ENCODE data around the gene NINJ1. TPM values are rescaled to one million over a fixed set of nuclear protein-coding genes. Genes with fewer than 3 reads are reported as not detected.

Gene NINJ1
- total and polyA plus RNA-seq, 2 of the 13 experiments (the other 11 are each of a cell fraction or from before 2014, with no cell fraction given), result 81.2 to 92.1 TPM

DNA sequence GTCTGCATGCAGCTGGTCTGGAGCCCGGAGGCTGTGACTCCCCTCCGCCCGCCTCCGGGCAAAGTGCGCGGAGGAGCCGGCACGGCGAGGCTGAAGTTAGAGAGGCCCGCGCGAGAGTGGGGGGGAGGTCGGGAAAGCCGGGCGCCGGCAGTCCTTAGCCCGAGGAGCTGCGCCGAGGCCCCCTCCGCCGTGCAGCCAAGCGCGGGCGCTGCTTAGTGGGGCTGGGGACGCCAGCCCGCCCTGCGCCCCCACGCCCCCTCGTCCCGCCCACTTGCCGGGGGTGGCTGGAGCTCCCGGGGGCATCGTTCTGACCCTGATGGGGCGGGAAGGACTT is 403 bp downstream of the NINJ1 start (continued):
- TF ChIP-seq XBP1 (CRISPR knock-in tag; IDR thresholded peaks at IDR 0.05) (no peak), KLF15 (CRISPR knock-in tag; IDR thresholded peaks at IDR 0.05; ENCODE audit: borderline replicate concordance) (peak; percentile 20; the same call in 1 of the 2 replicates), GABPA (IDR thresholded peaks at IDR 0.05; ENCODE audit: low read depth, low read length) (no peak), GABPA (CRISPR knock-in tag; IDR thresholded peaks at IDR 0.05; ENCODE audit: low read depth) (peak; percentile 5; the same call in 1 of the 2 replicates), THAP11 (CRISPR knock-in tag; IDR thresholded peaks at IDR 0.05) (peak; percentile 48), YY1 (IDR thresholded peaks at IDR 0.05; ENCODE audit: insufficient read depth, insufficient replicate concordance, low read depth, low read length) (peak; percentile 57), HIVEP1 (CRISPR knock-in tag; IDR thresholded peaks at IDR 0.05) (peak; percentile 55; the same call in 1 of the 2 replicates), PCBP1 (IDR thresholded peaks at IDR 0.05; ENCODE audit: borderline replicate concordance, low read depth, low read length) (peak; percentile 75; the same call in 1 of the 2 replicates), SKI (IDR thresholded peaks at IDR 0.05; ENCODE audit: partially characterized antibody) (peak; percentile 66), KAT8 (CRISPR knock-in tag; IDR thresholded peaks at IDR 0.05) (0 out of 2 replicates have a peak, but pooled peaks have one; percentile 48), ZIK1 (CRISPR knock-in tag; IDR thresholded peaks at IDR 0.05; ENCODE audit: borderline replicate concordance, low read depth) (peak; percentile 85), ZNF616 (CRISPR knock-in tag; IDR thresholded peaks at IDR 0.05; ENCODE audit: low read depth) (peak; percentile 22; the same call in 1 of the 2 replicates), SIN3A (IDR thresholded peaks at IDR 0.05; ENCODE audit: borderline replicate concordance, low read depth, low read length) (0 out of 2 replicates have a peak, but pooled peaks have one; percentile 41), MTF1 (CRISPR knock-in tag; IDR thresholded peaks at IDR 0.05) (no peak), PPARG (CRISPR knock-in tag; conservative IDR thresholded peaks at IDR 0.05) (peak; percentile 24; the same call in 1 of the 2 replicates), ELF3 (CRISPR knock-in tag; IDR thresholded peaks at IDR 0.05) (peak; percentile 7), MEIS2 (CRISPR knock-in tag; IDR thresholded peaks at IDR 0.05) (0 out of 2 replicates have a peak, but pooled peaks have one; percentile 1), MED8 (CRISPR knock-in tag; IDR thresholded peaks at IDR 0.05; ENCODE audit: insufficient replicate concordance) (peak; percentile 16), ZNF121 (CRISPR knock-in tag; IDR thresholded peaks at IDR 0.05) (0 out of 2 replicates have a peak, but pooled peaks have one; percentile 3)
- TF ChIP-seq, protein P1, sequence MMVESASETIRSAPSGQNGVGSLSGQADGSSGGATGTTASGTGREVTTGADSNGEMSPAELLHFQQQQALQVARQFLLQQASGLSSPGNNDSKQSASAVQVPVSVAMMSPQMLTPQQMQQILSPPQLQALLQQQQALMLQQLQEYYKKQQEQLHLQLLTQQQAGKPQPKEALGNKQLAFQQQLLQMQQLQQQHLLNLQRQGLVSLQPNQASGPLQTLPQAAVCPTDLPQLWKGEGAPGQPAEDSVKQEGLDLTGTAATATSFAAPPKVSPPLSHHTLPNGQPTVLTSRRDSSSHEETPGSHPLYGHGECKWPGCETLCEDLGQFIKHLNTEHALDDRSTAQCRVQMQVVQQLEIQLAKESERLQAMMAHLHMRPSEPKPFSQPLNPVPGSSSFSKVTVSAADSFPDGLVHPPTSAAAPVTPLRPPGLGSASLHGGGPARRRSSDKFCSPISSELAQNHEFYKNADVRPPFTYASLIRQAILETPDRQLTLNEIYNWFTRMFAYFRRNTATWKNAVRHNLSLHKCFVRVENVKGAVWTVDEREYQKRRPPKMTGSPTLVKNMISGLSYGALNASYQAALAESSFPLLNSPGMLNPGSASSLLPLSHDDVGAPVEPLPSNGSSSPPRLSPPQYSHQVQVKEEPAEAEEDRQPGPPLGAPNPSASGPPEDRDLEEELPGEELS (CRISPR knock-in tag; IDR thresholded peaks at IDR 0.05), result no peak
- TF ChIP-seq, protein P2, sequence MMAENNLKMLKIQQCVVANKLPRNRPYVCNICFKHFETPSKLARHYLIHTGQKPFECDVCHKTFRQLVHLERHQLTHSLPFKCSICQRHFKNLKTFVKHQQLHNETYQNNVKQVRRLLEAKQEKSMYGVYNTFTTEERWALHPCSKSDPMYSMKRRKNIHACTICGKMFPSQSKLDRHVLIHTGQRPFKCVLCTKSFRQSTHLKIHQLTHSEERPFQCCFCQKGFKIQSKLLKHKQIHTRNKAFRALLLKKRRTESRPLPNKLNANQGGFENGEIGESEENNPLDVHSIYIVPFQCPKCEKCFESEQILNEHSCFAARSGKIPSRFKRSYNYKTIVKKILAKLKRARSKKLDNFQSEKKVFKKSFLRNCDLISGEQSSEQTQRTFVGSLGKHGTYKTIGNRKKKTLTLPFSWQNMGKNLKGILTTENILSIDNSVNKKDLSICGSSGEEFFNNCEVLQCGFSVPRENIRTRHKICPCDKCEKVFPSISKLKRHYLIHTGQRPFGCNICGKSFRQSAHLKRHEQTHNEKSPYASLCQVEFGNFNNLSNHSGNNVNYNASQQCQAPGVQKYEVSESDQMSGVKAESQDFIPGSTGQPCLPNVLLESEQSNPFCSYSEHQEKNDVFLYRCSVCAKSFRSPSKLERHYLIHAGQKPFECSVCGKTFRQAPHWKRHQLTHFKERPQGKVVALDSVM (CRISPR knock-in tag; IDR thresholded peaks at IDR 0.05), result peak; percentile 96
- TF ChIP-seq, protein P3, sequence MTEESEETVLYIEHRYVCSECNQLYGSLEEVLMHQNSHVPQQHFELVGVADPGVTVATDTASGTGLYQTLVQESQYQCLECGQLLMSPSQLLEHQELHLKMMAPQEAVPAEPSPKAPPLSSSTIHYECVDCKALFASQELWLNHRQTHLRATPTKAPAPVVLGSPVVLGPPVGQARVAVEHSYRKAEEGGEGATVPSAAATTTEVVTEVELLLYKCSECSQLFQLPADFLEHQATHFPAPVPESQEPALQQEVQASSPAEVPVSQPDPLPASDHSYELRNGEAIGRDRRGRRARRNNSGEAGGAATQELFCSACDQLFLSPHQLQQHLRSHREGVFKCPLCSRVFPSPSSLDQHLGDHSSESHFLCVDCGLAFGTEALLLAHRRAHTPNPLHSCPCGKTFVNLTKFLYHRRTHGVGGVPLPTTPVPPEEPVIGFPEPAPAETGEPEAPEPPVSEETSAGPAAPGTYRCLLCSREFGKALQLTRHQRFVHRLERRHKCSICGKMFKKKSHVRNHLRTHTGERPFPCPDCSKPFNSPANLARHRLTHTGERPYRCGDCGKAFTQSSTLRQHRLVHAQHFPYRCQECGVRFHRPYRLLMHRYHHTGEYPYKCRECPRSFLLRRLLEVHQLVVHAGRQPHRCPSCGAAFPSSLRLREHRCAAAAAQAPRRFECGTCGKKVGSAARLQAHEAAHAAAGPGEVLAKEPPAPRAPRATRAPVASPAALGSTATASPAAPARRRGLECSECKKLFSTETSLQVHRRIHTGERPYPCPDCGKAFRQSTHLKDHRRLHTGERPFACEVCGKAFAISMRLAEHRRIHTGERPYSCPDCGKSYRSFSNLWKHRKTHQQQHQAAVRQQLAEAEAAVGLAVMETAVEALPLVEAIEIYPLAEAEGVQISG (CRISPR knock-in tag; IDR thresholded peaks at IDR 0.05), result peak; percentile 68
- TF ChIP-seq, protein P4, sequence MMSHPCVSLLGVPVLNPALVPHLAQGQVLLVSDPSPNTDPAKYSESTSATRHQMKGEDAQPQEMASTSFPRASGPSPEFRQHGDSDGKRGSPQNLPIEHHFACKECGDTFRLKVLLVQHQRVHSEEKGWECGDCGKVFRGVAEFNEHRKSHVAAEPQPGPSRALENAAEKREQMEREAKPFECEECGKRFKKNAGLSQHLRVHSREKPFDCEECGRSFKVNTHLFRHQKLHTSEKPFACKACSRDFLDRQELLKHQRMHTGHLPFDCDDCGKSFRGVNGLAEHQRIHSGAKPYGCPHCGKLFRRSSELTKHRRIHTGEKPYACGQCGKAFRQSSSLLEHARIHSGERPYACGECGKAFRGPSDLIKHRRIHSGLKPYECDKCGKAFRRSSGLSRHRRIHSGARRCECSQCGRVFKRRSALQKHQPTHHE (CRISPR knock-in tag; IDR thresholded peaks at IDR 0.05; ENCODE audit: borderline replicate concordance), result peak; percentile 82
